Omental fat pad (tissue), 4 donors: ENCODE data around the gene XPR1. TPM values are rescaled to one million over a fixed set of nuclear protein-coding genes. Genes with fewer than 3 reads are reported as not detected.

Source experiments
- ATAC-seq: fragments of 150-250 bp; one replicate; pipeline ENCODE4 v1.9.1; 2016; ENCODE audit warnings: mild to moderate bottlenecking, moderate library complexity; ENCODE audit not compliant: low FRiP score
- DNase-seq: peaks from one replicate; pipeline ENCODE4 v3.0.0-alpha.2; 2019; ENCODE audit warnings: low spot score
- total RNA-seq, 4 donors: library from RNA; depleted of rRNA; stranded (reverse); fragments of >200 nt; gene quantifications; one replicate each; pipeline ENCODE4 v1.1.0, GENCODE V29; 2016
- TF ChIP-seq, protein P1 (sequence below), 3 donors: fragments of 450-650 bp; IDR thresholded peaks; one replicate each; pipeline ENCODE4 v1.5.1; 2016 to 2017; ENCODE audit warnings: antibody characterized with exemption in 3 of 3, mild to moderate bottlenecking in 3 of 3, moderate library complexity in 2 of 3

Gene XPR1
- total RNA-seq, 4 donors from 2014 or later = 18.2 to 24.7 (median 20.0) TPM

DNA sequence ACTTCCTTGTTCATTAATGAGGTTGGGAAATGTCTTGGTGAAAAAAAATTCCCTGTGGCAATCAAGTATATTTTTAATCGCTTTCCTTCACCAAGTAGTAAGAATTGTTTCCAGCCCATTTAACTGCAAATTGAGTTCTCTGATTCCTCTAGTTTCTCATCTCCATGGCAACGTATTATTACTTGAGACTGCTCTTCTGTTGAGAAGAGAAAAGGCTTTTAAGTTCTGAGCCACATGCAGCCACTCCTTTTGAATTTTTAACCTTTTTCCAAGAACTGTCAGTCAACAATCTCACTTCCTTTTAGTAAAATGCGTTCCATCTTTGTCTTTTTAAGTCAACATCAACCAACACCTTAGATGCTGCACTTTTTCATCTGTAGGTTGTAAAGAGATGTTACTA lies 205.2 kb downstream of the XPR1 start:
- TF ChIP-seq, protein P1, sequence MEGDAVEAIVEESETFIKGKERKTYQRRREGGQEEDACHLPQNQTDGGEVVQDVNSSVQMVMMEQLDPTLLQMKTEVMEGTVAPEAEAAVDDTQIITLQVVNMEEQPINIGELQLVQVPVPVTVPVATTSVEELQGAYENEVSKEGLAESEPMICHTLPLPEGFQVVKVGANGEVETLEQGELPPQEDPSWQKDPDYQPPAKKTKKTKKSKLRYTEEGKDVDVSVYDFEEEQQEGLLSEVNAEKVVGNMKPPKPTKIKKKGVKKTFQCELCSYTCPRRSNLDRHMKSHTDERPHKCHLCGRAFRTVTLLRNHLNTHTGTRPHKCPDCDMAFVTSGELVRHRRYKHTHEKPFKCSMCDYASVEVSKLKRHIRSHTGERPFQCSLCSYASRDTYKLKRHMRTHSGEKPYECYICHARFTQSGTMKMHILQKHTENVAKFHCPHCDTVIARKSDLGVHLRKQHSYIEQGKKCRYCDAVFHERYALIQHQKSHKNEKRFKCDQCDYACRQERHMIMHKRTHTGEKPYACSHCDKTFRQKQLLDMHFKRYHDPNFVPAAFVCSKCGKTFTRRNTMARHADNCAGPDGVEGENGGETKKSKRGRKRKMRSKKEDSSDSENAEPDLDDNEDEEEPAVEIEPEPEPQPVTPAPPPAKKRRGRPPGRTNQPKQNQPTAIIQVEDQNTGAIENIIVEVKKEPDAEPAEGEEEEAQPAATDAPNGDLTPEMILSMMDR (IDR thresholded peaks at IDR 0.05) = no peak
- no peak for ATAC-seq
- DNase-seq = no peak

DNA sequence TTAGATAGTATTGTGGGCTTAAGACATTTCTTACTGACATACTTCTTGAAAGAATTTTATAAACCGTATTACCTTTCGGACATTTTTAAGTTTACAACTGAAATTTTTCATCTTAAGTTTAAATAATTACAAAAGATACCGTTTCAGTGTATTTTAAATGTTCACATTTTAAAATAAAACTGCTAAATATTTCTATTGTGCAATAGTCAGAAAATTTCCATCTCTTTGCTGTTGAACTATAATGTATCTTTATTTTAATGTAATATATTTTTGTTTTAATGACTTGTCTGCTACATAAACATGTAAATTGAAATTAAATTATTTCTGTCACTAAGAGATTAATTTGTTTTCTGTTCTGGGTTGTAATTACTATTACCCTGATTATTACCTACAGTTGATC lies 206.7 kb downstream of the XPR1 start:
- TF ChIP-seq, protein P1 (IDR thresholded peaks at IDR 0.05) = no peak
- ATAC-seq (no peak), DNase-seq (no peak)

DNA sequence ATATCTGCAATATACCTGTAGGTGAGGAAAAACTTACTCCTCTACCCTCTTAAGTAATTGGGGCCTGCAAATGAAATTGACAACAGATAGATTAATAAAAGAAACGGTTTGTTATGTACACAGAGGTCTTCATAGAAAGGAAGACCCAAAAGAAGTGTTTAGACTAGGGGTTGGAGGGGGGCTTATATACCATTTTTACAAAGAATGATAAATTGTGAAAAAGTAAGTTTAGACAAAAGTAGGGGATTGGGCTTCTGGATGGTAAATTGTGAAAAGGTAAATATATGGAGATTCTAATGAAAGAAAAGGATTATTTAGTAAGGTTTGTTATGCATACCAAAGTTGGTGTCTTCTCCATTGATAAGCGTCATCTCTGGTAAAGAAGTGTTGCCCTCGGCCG lies 207.7 kb downstream of the XPR1 start:
- TF ChIP-seq, protein P1 (IDR thresholded peaks at IDR 0.05) = no peak
- DNase-seq = no peak
- no peak for ATAC-seq

DNA sequence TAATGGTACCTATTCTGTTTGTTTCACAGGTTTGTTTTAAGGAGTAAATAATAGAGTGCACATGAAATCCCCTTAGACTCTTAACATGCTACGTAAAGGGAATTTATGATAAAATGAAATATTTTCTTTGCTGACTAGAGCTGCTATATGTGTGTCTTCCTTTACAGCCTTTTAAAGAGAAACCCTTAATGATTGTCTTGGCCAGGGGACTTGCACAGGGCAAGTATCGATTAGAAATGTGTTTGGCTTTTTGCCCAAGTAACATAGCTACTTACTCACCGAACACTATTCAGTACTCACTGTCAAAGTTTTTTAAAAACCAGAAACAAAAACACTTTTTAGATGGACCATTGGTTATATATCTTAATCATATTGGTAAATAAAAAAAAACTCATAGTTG lies 209.6 kb downstream of the XPR1 start:
- TF ChIP-seq, protein P1 (IDR thresholded peaks at IDR 0.05) = no peak
- ATAC-seq (no peak), DNase-seq (no peak)

DNA sequence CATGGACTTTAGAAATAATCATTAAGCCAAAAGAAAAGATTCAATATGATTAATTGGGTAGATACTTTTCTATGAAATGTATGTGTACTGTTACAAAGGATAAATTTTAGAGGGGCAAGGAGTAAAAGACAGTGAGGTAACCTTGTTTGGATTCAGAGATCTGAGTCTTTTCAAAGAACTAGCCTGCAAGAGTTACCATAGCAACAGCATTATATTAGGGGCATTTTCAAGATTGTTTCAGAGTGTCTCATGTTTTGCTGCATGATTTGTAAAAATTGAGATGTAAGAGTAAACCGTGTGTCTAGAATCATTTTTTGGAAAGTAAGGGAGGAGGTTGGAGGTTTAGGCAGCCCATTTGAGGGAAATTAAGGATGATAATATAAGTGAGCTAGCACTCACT lies 210.2 kb downstream of the XPR1 start:
- no peak for ATAC-seq
- TF ChIP-seq, protein P1 (IDR thresholded peaks at IDR 0.05) = no peak
- DNase-seq = no peak

DNA sequence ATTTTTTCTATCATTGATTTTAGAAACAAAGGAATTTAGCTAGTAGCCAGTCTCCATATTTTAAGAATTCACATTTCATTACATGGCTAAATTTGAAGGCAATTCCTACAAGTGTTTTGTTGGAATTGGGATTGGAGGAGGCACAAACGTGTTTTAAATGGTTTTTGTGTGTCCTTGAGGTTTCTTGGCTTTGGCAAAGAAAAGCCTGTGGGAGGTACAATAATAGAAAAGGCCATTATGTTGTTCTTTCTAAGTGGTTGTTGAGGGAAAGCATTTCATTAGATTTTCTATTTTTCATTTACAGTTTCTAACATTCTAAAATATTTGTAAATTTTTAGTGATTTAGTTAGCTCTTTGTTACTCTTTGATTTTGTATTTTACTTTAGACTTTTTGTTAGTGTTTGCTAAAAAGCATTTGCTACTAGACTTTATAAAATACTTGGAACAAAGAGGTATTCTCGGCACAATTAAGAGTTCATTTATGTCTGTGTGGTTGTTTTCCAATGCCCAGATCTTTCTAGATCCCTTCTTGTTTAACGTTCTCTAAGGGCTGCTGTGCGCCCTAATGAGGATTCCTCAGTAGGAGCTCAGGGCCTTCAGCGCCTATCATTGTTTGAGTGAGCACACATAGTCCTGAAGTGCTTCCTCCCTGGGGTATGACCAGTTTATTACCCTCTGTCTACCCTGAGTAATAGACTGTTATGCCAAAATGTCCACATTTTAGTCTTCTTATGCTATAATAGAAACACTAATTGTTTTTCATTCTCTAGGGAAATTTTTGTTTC lies 210.9 kb downstream of the XPR1 start:
- ATAC-seq = no peak
- DNase-seq = no peak
- TF ChIP-seq, protein P1 (IDR thresholded peaks at IDR 0.05) = no peak

DNA sequence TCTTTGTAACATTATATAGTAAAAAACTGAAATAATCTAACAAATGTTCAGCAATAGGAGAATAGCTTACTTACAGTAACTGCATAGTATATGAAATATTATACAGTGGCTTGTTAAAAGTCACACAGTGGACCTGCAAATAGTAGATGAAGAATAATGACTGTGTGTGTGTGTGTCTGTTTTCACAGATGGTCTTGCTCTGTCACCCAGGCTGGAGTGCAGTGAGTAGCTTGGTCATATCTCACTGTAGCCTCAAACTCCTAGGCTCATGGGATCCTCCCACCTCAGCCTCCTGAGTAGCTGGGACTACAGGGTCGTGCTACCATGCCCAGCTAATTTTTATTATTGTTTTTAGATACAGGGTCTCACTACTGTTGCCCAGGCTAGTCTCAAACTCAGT lies 213.5 kb downstream of the XPR1 start:
- no peak for DNase-seq
- no peak for ATAC-seq
- TF ChIP-seq, protein P1 (IDR thresholded peaks at IDR 0.05) = no peak
